ENCODE results near the gene NIM1K.

The NIM1K gene

DNA sequence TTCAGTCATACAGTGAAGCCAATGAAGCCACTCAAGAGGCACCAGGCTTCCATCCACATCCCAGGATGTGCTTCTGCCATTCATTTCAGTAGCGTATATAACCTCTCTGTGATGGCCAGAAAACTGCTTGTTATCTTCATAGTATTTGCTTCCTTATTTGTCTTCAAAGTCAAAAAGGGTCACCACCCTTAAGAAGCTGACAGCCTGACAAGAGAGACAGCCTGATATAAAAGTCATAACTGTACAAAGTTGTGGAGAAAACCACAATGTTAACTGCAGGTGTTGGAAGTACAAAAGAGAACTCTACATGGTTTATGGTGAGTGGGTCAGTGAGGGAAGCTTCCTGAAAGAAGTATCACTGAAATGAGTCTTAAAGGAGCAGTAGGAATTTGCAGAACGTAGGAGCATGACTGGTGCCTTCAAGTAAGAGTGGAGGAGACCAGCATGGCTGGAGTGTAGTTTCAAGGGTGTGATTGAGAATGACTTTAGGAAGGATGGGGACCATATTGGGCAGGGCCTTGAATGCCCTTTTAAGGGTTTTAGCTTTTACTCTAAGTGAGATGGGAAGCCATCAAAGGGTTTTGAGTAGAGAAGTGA lies 33.7 kb downstream of the NIM1K start:
- Histone ChIP-seq H3K4me3 (replicated peaks; ENCODE audit: insufficient read depth, low read length) (no peak overlapping the region), H3K27ac (replicated peaks) (no peak overlapping the region), H3K27me3 (ENCODE audit: insufficient read depth, poor library complexity, severe bottlenecking) (no peaks in the 10 kb centered on the region)
- TF ChIP-seq GABPA (IDR thresholded peaks at IDR 0.05; ENCODE audit: low read depth): no peak
- TF ChIP-seq, protein P1, sequence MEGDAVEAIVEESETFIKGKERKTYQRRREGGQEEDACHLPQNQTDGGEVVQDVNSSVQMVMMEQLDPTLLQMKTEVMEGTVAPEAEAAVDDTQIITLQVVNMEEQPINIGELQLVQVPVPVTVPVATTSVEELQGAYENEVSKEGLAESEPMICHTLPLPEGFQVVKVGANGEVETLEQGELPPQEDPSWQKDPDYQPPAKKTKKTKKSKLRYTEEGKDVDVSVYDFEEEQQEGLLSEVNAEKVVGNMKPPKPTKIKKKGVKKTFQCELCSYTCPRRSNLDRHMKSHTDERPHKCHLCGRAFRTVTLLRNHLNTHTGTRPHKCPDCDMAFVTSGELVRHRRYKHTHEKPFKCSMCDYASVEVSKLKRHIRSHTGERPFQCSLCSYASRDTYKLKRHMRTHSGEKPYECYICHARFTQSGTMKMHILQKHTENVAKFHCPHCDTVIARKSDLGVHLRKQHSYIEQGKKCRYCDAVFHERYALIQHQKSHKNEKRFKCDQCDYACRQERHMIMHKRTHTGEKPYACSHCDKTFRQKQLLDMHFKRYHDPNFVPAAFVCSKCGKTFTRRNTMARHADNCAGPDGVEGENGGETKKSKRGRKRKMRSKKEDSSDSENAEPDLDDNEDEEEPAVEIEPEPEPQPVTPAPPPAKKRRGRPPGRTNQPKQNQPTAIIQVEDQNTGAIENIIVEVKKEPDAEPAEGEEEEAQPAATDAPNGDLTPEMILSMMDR (IDR thresholded peaks at IDR 0.05; ENCODE audit: insufficient read depth, low read length): no peak
- TF ChIP-seq SPI1 (IDR thresholded peaks at IDR 0.05; ENCODE audit: borderline replicate concordance, low read depth): no peak
- no peak for TF ChIP-seq REST (IDR thresholded peaks at IDR 0.05; ENCODE audit: insufficient replicate concordance, low read depth)
- TF ChIP-seq POLR2AphosphoS5 (IDR thresholded peaks at IDR 0.05; ENCODE audit: low read depth): no peak
- DNase-seq (ENCODE audit: low read depth in 1 of 2, low spot score in 1 of 2): no peak

DNA sequence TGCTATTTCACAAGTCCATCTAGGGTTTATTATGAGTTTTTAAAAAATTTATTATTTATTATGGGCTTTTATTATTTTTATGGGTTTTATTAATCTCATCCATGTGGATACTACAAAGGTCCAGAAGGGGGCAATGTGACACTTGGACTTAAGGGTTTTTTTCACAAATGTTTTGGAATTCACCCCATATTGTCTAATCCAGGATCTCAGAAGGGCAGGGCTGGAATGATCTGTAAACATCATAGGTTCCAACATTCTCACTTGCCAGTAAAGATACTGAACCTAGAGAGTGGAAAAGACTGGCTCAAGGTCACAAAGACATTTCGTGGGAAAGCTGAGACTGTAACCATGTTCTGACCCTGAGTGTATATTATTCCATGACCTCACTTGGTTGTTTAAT lies 35.6 kb downstream of the NIM1K start:
- H3K27me3 ChIP-seq (ENCODE audit: insufficient read depth, poor library complexity, severe bottlenecking): no peaks in the 10 kb centered on the region
- no peak overlapping the region for H3K27ac ChIP-seq (replicated peaks)
- no peak for TF ChIP-seq SPI1 (IDR thresholded peaks at IDR 0.05; ENCODE audit: borderline replicate concordance, low read depth)
- TF ChIP-seq, protein P1 (IDR thresholded peaks at IDR 0.05; ENCODE audit: insufficient read depth, low read length): no peak
- no peak for TF ChIP-seq POLR2AphosphoS5 (IDR thresholded peaks at IDR 0.05; ENCODE audit: low read depth)
- no peak for TF ChIP-seq REST (IDR thresholded peaks at IDR 0.05; ENCODE audit: insufficient replicate concordance, low read depth)
- no peak for TF ChIP-seq GABPA (IDR thresholded peaks at IDR 0.05; ENCODE audit: low read depth)
- H3K4me3 ChIP-seq (replicated peaks; ENCODE audit: insufficient read depth, low read length): no peak overlapping the region
- no peak for DNase-seq (ENCODE audit: low read depth in 1 of 2, low spot score in 1 of 2)

GRCh38 chr5:43230707-43231106 lies 38.7 kb downstream of the NIM1K start:
- Histone ChIP-seq H3K27me3 (ENCODE audit: insufficient read depth, poor library complexity, severe bottlenecking) (no peaks in the 10 kb centered on the region), H3K4me3 (replicated peaks; ENCODE audit: insufficient read depth, low read length) (no peak overlapping the region), H3K27ac (replicated peaks) (no peak overlapping the region)
- no peak for DNase-seq (ENCODE audit: low read depth in 1 of 2, low spot score in 1 of 2)
- TF ChIP-seq, protein P1 (IDR thresholded peaks at IDR 0.05; ENCODE audit: insufficient read depth, low read length): no peak
- TF ChIP-seq POLR2AphosphoS5 (IDR thresholded peaks at IDR 0.05; ENCODE audit: low read depth): no peak
- no peak for TF ChIP-seq GABPA (IDR thresholded peaks at IDR 0.05; ENCODE audit: low read depth)
- TF ChIP-seq SPI1 (IDR thresholded peaks at IDR 0.05; ENCODE audit: borderline replicate concordance, low read depth): no peak
- no peak for TF ChIP-seq REST (IDR thresholded peaks at IDR 0.05; ENCODE audit: insufficient replicate concordance, low read depth)

All from HL-60 (cell line).